H1 (cell line): ENCODE results near the gene TSEN54. TPM values are rescaled to one million over a fixed set of nuclear protein-coding genes. Genes with fewer than 3 reads are reported as not detected.

ENCODE experiments used
- CTCF ChIA-PET: fragments of 300-600 bp; sonication (Branson Sonifier 250); formaldehyde crosslinking; loops from one replicate; lab custom pipeline; 2021; ENCODE audit not compliant: partially characterized antibody; lab: Charles Lee
- POLR2A ChIA-PET: fragments of 300-600 bp; sonication (Branson Sonifier 250); formaldehyde crosslinking; loops from one replicate; lab custom pipeline; 2021; ENCODE audit warnings: inconsistent platforms; ENCODE audit not compliant: partially characterized antibody; lab: Charles Lee
- DNase-seq, 2 experiments: peaks; one replicate each; pipeline versions ENCODE4 v3.0.0 to v3.0.0-alpha.2; 2010 to 2022; ENCODE audit warnings: low spot score in 2 of 2, low read depth in 1 of 2, mixed read lengths in 1 of 2
- FAIRE-seq: peaks from 2 replicates; lab custom pipeline; 2011; peaks lifted over from hg19 to GRCh38; lab: Jason Lieb, UNC
- H2AFZ ChIP-seq: 2 replicates; pipeline ENCODE4 v1.8.1; 2012; ENCODE audit warnings: low read length, inconsistent platforms
- H2AK5ac ChIP-seq: 2 replicates; pipeline ENCODE4 v1.6.1; 2013; ENCODE audit warnings: low read depth, low read length
- H2BK120ac ChIP-seq: replicated peaks from 2 replicates; pipeline ENCODE3; 2013; ENCODE audit warnings: low read depth, low read length, inconsistent platforms
- H2BK12ac ChIP-seq: 2 replicates; pipeline ENCODE4 v1.6.1; 2013; ENCODE audit warnings: low read depth, low read length
- H2BK15ac ChIP-seq: 2 replicates; pipeline ENCODE4 v1.6.1; 2013; ENCODE audit warnings: low read length
- H2BK20ac ChIP-seq: 2 replicates; pipeline ENCODE4 v1.6.1; 2013; ENCODE audit warnings: low read length
- H2BK5ac ChIP-seq: 2 replicates; pipeline ENCODE4 v1.6.1; 2013; ENCODE audit warnings: low read depth, low read length
- H3K14ac ChIP-seq: 2 replicates; pipeline ENCODE4 v1.6.1; 2013; ENCODE audit warnings: inconsistent platforms; ENCODE audit not compliant: insufficient read length
- H3K18ac ChIP-seq: 2 replicates; pipeline ENCODE4 v1.6.1; 2013; ENCODE audit warnings: low read length; ENCODE audit errors: extremely low read depth
- H3K23ac ChIP-seq: 2 replicates; pipeline ENCODE4 v1.6.1; 2013; ENCODE audit warnings: inconsistent platforms; ENCODE audit not compliant: insufficient read length
- H3K23me2 ChIP-seq: 2 replicates; pipeline ENCODE4 v1.6.1; 2013; ENCODE audit warnings: low read depth, low read length
- H3K27ac ChIP-seq: 2 replicates; pipeline ENCODE4 v1.6.1; 2011; ENCODE audit warnings: low read depth, low read length, inconsistent platforms
- H3K27me3 ChIP-seq, 4 experiments: replicated peaks in 1 of 4; 1 replicate in 1 of 4; 2 replicates in 3 of 4; pipeline versions ENCODE4 v1.6.1 to v1.8.1; 2011 to 2013; ENCODE audit warnings: low read length in 3 of 4, mild to moderate bottlenecking in 3 of 4, inconsistent platforms in 2 of 4, mixed read lengths in 2 of 4, moderate library complexity in 1 of 4; ENCODE audit not compliant: control insufficient read depth in 3 of 4, insufficient read depth in 3 of 4; ENCODE audit errors: extremely low read depth in 1 of 4
- H3K36me3 ChIP-seq, 4 experiments: 2 replicates each; pipeline versions ENCODE4 v1.6.1 to v1.8.1; 2011 to 2013; ENCODE audit warnings: mild to moderate bottlenecking in 4 of 4, low read length in 3 of 4, moderate library complexity in 2 of 4, control low read depth in 1 of 4, inconsistent platforms in 1 of 4; ENCODE audit not compliant: insufficient read depth in 4 of 4, control insufficient read depth in 2 of 4
- H3K4ac ChIP-seq: replicated peaks from 2 replicates; pipeline ENCODE3; 2013; ENCODE audit warnings: low read length, low read depth, mixed read lengths, inconsistent platforms; ENCODE audit not compliant: insufficient read length
- H3K4me1 ChIP-seq, 4 experiments: replicated peaks in 1 of 4; 1 replicate in 1 of 4; 2 replicates in 3 of 4; pipeline versions ENCODE4 v1.6.1 to v1.8.1; 2011 to 2013; ENCODE audit warnings: low read length in 3 of 4, inconsistent platforms in 2 of 4, mixed read lengths in 1 of 4; ENCODE audit not compliant: insufficient read depth in 4 of 4, control insufficient read depth in 3 of 4
- H3K4me2 ChIP-seq, 2 experiments: 2 replicates each; pipeline versions ENCODE4 v1.6.1 to v1.8.1; 2011 to 2013; ENCODE audit warnings: low read depth in 2 of 2, low read length in 2 of 2, control low read depth in 1 of 2, inconsistent platforms in 1 of 2, mild to moderate bottlenecking in 1 of 2; ENCODE audit not compliant: insufficient read depth in 1 of 2
- H3K4me3 ChIP-seq, 4 experiments: fragments of 200-600, 300-600 bp in 1 of 4; sonication (generic), shearing (Covaris generic), sonication (Bioruptor Twin) in 1 of 4; 2 replicates each; pipeline versions ENCODE4 v1.5.1 to v1.8.1; 2011 to 2016; ENCODE audit warnings: low read length in 4 of 4, low read depth in 3 of 4, control low read depth in 2 of 4, inconsistent platforms in 2 of 4, mild to moderate bottlenecking in 2 of 4, mixed read lengths in 1 of 4, moderate library complexity in 1 of 4; ENCODE audit not compliant: insufficient read depth in 2 of 4; ENCODE audit errors: extremely low read depth in 1 of 4
- H3K56ac ChIP-seq: replicated peaks from 2 replicates; pipeline ENCODE3; 2013; ENCODE audit warnings: low read depth, mild to moderate bottlenecking, mixed read lengths, low read length, inconsistent platforms; ENCODE audit not compliant: insufficient read length
- H3K79me1 ChIP-seq: 2 replicates; pipeline ENCODE4 v1.6.1; 2013; ENCODE audit warnings: low read depth, low read length, control low read depth
- H3K79me2 ChIP-seq, 2 experiments: 2 replicates each; pipeline versions ENCODE4 v1.6.1 to v1.8.1; 2012 to 2013; ENCODE audit warnings: low read length in 2 of 2, mild to moderate bottlenecking in 2 of 2, inconsistent platforms in 1 of 2; ENCODE audit not compliant: insufficient read depth in 2 of 2, control insufficient read depth in 1 of 2
- H3K9ac ChIP-seq, 4 experiments: replicated peaks in 1 of 4; 1 replicate in 1 of 4; 2 replicates in 3 of 4; pipeline versions ENCODE4 v1.6.1 to v1.8.1; 2011 to 2013; ENCODE audit warnings: low read depth in 3 of 4, low read length in 3 of 4, control low read depth in 2 of 4, mild to moderate bottlenecking in 2 of 4, moderate library complexity in 2 of 4, inconsistent platforms in 1 of 4; ENCODE audit errors: extremely low read depth in 1 of 4
- H3K9me3 ChIP-seq, 2 experiments: 2 replicates each; pipeline versions ENCODE4 v1.6.1 to v1.8.1; 2012 to 2013; ENCODE audit warnings: mild to moderate bottlenecking in 2 of 2, moderate library complexity in 2 of 2, control low read depth in 1 of 2, inconsistent platforms in 1 of 2, low read depth in 1 of 2, low read length in 1 of 2, mixed read lengths in 1 of 2; ENCODE audit not compliant: insufficient read depth in 2 of 2
- H4K20me1 ChIP-seq, 2 experiments: replicated peaks in 1 of 2; 2 replicates each; pipeline versions ENCODE3 to v1.8.1; 2011 to 2013; ENCODE audit warnings: inconsistent platforms in 2 of 2, low read length in 2 of 2, mild to moderate bottlenecking in 1 of 2; ENCODE audit not compliant: insufficient read depth in 2 of 2, control insufficient read depth in 1 of 2
- H4K5ac ChIP-seq: 2 replicates; pipeline ENCODE4 v1.6.1; 2013; ENCODE audit warnings: low read length, low read depth, mixed read lengths, inconsistent platforms; ENCODE audit not compliant: insufficient read length
- H4K8ac ChIP-seq: 2 replicates; pipeline ENCODE4 v1.8.0; 2013; ENCODE audit warnings: mild to moderate bottlenecking, moderate library complexity, low read length, inconsistent platforms; ENCODE audit not compliant: insufficient read depth; ENCODE audit errors: extremely low read depth
- H4K91ac ChIP-seq: replicated peaks from 2 replicates; pipeline ENCODE3; 2013; ENCODE audit warnings: low read length, mixed read lengths, inconsistent platforms; ENCODE audit not compliant: insufficient read length
- EGR1 ChIP-seq: IDR thresholded peaks from 2 replicates; pipeline ENCODE4 v1.6.1; 2011; ENCODE audit warnings: low read depth, low read length, borderline replicate concordance
- FOSL1 ChIP-seq: IDR thresholded peaks from 2 replicates; pipeline ENCODE4 v1.6.1; 2011; ENCODE audit warnings: mild to moderate bottlenecking, low read depth, low read length, moderate library complexity; ENCODE audit not compliant: insufficient read depth
- HDAC6 ChIP-seq: IDR thresholded peaks from one replicate; pipeline ENCODE4 v1.7.1; 2012; ENCODE audit warnings: low read depth, mild to moderate bottlenecking, inconsistent platforms, low read length, moderate library complexity
- KDM5A ChIP-seq: fragments of 200-600 bp; IDR thresholded peaks from 2 replicates; pipeline ENCODE4 v1.7.1; 2012; ENCODE audit warnings: mild to moderate bottlenecking, low read length, inconsistent platforms, mixed read lengths
- PHF8 ChIP-seq: fragments of 200-600 bp; sonication (generic); conservative IDR thresholded peaks from 2 replicates; pipeline ENCODE4 v1.7.1; 2012; ENCODE audit warnings: low read depth, mild to moderate bottlenecking, inconsistent platforms, low read length, moderate library complexity
- RFX5 ChIP-seq: IDR thresholded peaks from 2 replicates; pipeline ENCODE4 v1.6.1; 2011; ENCODE audit warnings: low read depth, low read length, improper control_type of control experiment, borderline replicate concordance
- YY1 ChIP-seq: IDR thresholded peaks from 2 replicates; pipeline ENCODE4 v1.6.1; 2011; ENCODE audit warnings: low read depth, mild to moderate bottlenecking, low read length
- whole genome bisulfite sequencing, 2 experiments: shearing (Covaris generic) in 1 of 2; methylation state at CpG; one replicate each; pipeline versions ENCODE4 v1.1.6 to v1.1.7; 2013 to 2015; ENCODE audit warnings: low lambda C conversion rate in 2 of 2, mixed read lengths in 2 of 2, inconsistent platforms in 1 of 2, low coverage in 1 of 2, missing lambda C conversion rate in 1 of 2; ENCODE audit not compliant: insufficient replicate concordance in 2 of 2, insufficient coverage in 1 of 2, insufficient read length in 1 of 2; ENCODE audit errors: extremely low coverage in 1 of 2, missing lambda C conversion rate in 1 of 2; 5-methylcytosine and 5-hydroxymethylcytosine counted together
- polyA plus RNA-seq, 7 experiments: library from polyadenylated mRNA; depleted of rRNA in 3 of 7; stranded (reverse) in 5 of 7; unstranded in 2 of 7; fragments of >200 nt in 5 of 7; fragments of 200-250 nt in 2 of 7; gene quantifications; 1 replicate in 5 of 7; 2 replicates in 1 of 7; 4 replicates in 1 of 7; pipeline versions ENCODE4 v1.2.1 to v1.2.3, GENCODE V29; 2011 to 2013; ENCODE audit warnings: missing spikeins in 2 of 7, mixed read lengths in 2 of 7
- total RNA-seq: library from RNA; stranded (reverse); fragmentation: NEBNext Ultra II Directional; extraction: Animal tissue kit (Norgen Biotek cat#: 25700); gene quantifications from 2 replicates; pipeline ENCODE4 v1.2.1, GENCODE V29; 2021

TSEN54 gene
- total and polyA plus RNA-seq, 2 of the 8 experiments (the other 6 are each of a cell fraction or from before 2014, with no cell fraction given): 43.6 to 60.3 TPM

DNA sequence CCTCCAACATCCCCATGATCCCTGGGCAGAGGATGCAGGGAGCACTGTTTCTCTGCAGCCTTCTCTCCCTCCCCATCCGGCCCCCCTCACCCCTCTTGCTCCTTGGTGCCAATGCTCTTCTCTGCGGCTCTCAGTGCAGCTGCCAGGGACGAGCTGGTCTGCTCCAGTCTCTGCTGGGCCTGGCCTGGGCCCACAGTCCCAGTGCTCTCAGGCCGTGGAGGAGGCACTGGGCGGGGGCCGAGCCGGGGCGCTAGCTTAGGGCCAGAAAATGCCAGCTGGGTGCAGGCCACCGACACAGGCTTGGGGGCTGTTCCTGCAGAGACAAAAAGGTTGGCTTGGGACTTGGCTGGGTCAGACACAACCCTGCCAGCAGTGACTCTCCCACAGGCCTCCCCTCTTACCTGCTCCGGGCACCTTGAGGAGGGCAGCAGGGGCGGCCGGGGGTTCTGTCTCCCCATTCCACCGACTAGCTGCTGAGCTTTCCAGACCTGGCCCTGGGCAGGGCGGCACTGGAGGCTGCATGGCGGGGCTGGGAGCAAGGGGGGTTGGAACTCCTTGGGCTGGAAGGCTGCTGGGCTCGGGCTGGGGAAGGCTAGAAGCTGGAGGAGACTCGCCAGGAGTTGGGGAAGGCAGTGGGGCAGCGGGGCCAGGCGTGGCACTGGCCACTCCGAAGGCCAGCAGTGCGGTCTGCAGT lies 14.8 kb upstream of the TSEN54 start:
- H3K36me3 ChIP-seq: peaks cover 3 to 8% (median 7%) of the 10 kb centered on the region in 4 experiments; a peak in 6 of 8 replicates
- no peak overlapping the region for H3K56ac ChIP-seq
- no peak overlapping the region for H2BK5ac ChIP-seq
- no peak overlapping the region for H3K14ac ChIP-seq
- 92% methylated on average over 15 of the region's 21 CpGs; no CpG with 5 or more reads in 1 of the 2 experiments for WGBS, 2 experiments
- no peak overlapping the region for H2BK15ac ChIP-seq
- H2BK12ac ChIP-seq: no peak overlapping the region
- FAIRE-seq (no peak), DNase-seq (no peak)
- no peak overlapping the region for H2BK20ac ChIP-seq
- ChIA-PET POLR2A (interaction anchor here (0.9 to 6.4 kb wide), 7 partner anchors 9 to 264 kb away, joined by 3 to 35 read pairs (median 4); partner anchors contain the start of genes CASKIN2 and TSEN54), CTCF (interaction anchor here (0.6 to 8.2 kb wide), 13 partner anchors 11 to 342 kb away, joined by 3 to 67 read pairs (median 5); partner anchors contain the start of genes SLC25A19, SMIM5 and TSEN54)
- no peak overlapping the region for H3K27ac ChIP-seq
- no peak overlapping the region for H2AFZ ChIP-seq
- H3K23ac ChIP-seq: no peak overlapping the region
- H3K4me2 ChIP-seq: no peak overlapping the region
- H3K79me1 ChIP-seq: no peaks in the 10 kb centered on the region
- H4K20me1 ChIP-seq: peaks cover 0 to 12% of the 10 kb centered on the region in 2 experiments
- H3K23me2 ChIP-seq: no peaks in the 10 kb centered on the region
- H4K5ac ChIP-seq: no peak overlapping the region
- H2BK120ac ChIP-seq: no peak overlapping the region
- no peaks in the 10 kb centered on the region for H3K4me1 ChIP-seq
- H4K91ac ChIP-seq: no peak overlapping the region
- no peaks in the 10 kb centered on the region for H3K9me3 ChIP-seq
- H4K8ac ChIP-seq: no peak overlapping the region; the same call in 1 of the 2 replicates
- H2AK5ac ChIP-seq: no peak overlapping the region
- no peak overlapping the region for H3K9ac ChIP-seq
- no peak overlapping the region for H3K18ac ChIP-seq
- H3K4ac ChIP-seq: no peak overlapping the region
- no peaks in the 10 kb centered on the region for H3K79me2 ChIP-seq
- H3K27me3 ChIP-seq: no peaks in the 10 kb centered on the region
- H3K4me3 ChIP-seq: no peak overlapping the region
- no peak for TF ChIP-seq RFX5
- no peak for TF ChIP-seq PHF8
- no peak for TF ChIP-seq KDM5A
- no peak for TF ChIP-seq YY1
- no peak for TF ChIP-seq EGR1
- no peak for TF ChIP-seq HDAC6
- TF ChIP-seq FOSL1: no peak
